ENCODE results near the gene MARCO. TPM values are rescaled to one million over a fixed set of nuclear protein-coding genes. Genes with fewer than 3 reads are reported as not detected.

Gene MARCO
- total RNA-seq, 1 donor from 2014 or later = 0.33 TPM

DNA sequence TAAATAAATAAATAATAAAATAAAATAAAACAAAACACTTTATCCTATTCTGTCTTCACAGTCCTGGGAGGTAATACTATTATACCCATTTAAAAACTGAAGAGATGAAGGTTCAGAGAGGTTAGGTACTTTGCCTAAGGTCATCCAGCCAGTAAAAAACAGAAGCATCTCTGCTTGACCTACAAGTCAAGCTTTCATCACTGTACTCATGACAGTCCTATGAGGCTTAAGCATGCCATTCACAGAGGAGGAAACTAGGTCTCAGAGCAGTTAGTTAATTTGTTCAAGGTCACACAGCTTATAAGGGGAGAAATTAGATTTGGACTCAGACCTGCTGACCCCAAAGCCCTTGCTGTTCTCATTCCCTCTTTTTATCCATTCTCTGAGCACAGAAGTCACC, 77.5 kb downstream of the MARCO start:
- Histone ChIP-seq H3K27me3 (ENCODE audit: control insufficient read depth, insufficient read depth, low read length) (peaks cover 14% of the 10 kb centered on the region), H3K36me3 (ENCODE audit: control insufficient read depth, insufficient read depth, low read length) (no peaks in the 10 kb centered on the region), H3K4me3 (ENCODE audit: low read depth, low read length) (no peak overlapping the region)
- DNase-seq (ENCODE audit: low read depth) = no peak
- TF ChIP-seq, protein P1, sequence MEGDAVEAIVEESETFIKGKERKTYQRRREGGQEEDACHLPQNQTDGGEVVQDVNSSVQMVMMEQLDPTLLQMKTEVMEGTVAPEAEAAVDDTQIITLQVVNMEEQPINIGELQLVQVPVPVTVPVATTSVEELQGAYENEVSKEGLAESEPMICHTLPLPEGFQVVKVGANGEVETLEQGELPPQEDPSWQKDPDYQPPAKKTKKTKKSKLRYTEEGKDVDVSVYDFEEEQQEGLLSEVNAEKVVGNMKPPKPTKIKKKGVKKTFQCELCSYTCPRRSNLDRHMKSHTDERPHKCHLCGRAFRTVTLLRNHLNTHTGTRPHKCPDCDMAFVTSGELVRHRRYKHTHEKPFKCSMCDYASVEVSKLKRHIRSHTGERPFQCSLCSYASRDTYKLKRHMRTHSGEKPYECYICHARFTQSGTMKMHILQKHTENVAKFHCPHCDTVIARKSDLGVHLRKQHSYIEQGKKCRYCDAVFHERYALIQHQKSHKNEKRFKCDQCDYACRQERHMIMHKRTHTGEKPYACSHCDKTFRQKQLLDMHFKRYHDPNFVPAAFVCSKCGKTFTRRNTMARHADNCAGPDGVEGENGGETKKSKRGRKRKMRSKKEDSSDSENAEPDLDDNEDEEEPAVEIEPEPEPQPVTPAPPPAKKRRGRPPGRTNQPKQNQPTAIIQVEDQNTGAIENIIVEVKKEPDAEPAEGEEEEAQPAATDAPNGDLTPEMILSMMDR (IDR thresholded peaks at IDR 0.05; ENCODE audit: insufficient read depth, low read length, poor library complexity, severe bottlenecking) = no peak

GRCh38 chr2:119022678-119023077, 80.7 kb downstream of the MARCO start:
- no peak for DNase-seq (ENCODE audit: low read depth)
- Histone ChIP-seq H3K27me3 (ENCODE audit: control insufficient read depth, insufficient read depth, low read length) (peaks cover 11% of the 10 kb centered on the region), H3K4me3 (ENCODE audit: low read depth, low read length) (no peak overlapping the region), H3K36me3 (ENCODE audit: control insufficient read depth, insufficient read depth, low read length) (no peaks in the 10 kb centered on the region)
- TF ChIP-seq, protein P1 (IDR thresholded peaks at IDR 0.05; ENCODE audit: insufficient read depth, low read length, poor library complexity, severe bottlenecking) = no peak

- H3K4me3 ChIP-seq (ENCODE audit: low read depth, low read length) = no peak overlapping the region
- no peaks in the 10 kb centered on the region for H3K36me3 ChIP-seq (ENCODE audit: control insufficient read depth, insufficient read depth, low read length)
- DNase-seq (ENCODE audit: low read depth) = no peak
- peaks cover 11% of the 10 kb centered on the region for H3K27me3 ChIP-seq (ENCODE audit: control insufficient read depth, insufficient read depth, low read length)
- TF ChIP-seq, protein P1 (IDR thresholded peaks at IDR 0.05; ENCODE audit: insufficient read depth, low read length, poor library complexity, severe bottlenecking) = no peak
These were observed 81.5 kb downstream of the MARCO start for GRCh38 chr2:119023534-119023933.

DNA sequence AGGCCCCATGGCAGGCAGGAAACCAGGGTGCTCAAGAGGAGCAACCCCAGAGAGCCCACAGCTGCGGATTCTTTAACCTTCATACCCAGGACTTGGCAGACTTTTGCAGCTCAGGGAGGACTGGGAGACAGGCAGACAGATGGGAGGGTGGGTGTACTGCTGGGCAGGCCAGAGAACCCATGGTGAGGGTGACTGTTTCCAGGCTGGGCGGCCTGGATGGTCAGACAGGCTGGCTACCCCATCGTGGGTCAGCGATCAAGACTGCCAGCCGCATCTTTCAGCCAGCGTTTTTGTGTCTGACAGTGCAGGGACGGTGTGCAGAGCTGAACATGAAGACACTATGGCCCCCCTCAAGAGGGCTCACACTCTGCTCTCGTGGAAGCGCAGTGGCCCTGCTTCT, 82.2 kb downstream of the MARCO start:
- H3K27me3 ChIP-seq (ENCODE audit: control insufficient read depth, insufficient read depth, low read length) = peaks cover 11% of the 10 kb centered on the region
- TF ChIP-seq, protein P1 (IDR thresholded peaks at IDR 0.05; ENCODE audit: insufficient read depth, low read length, poor library complexity, severe bottlenecking) = no peak

GRCh38 chr2:119024568-119024967, 82.6 kb downstream of the MARCO start:
- Histone ChIP-seq H3K27me3 (ENCODE audit: control insufficient read depth, insufficient read depth, low read length) (peaks cover 11% of the 10 kb centered on the region), H3K36me3 (ENCODE audit: control insufficient read depth, insufficient read depth, low read length) (no peaks in the 10 kb centered on the region), H3K4me3 (ENCODE audit: low read depth, low read length) (no peak overlapping the region)
- DNase-seq (ENCODE audit: low read depth) = no peak
- TF ChIP-seq, protein P1 (IDR thresholded peaks at IDR 0.05; ENCODE audit: insufficient read depth, low read length, poor library complexity, severe bottlenecking) = no peak

More for the DNA sequence above, 82.2 kb downstream of the MARCO start:
- no peak for DNase-seq (ENCODE audit: low read depth)
- no peaks in the 10 kb centered on the region for H3K36me3 ChIP-seq (ENCODE audit: control insufficient read depth, insufficient read depth, low read length)
- no peak overlapping the region for H3K4me3 ChIP-seq (ENCODE audit: low read depth, low read length)

GRCh38 chr2:119025013-119025412, 83.0 kb downstream of the MARCO start:
- H3K4me3 ChIP-seq (ENCODE audit: low read depth, low read length) = no peak overlapping the region
- H3K27me3 ChIP-seq (ENCODE audit: control insufficient read depth, insufficient read depth, low read length) = peaks cover 11% of the 10 kb centered on the region
- no peaks in the 10 kb centered on the region for H3K36me3 ChIP-seq (ENCODE audit: control insufficient read depth, insufficient read depth, low read length)
- no peak for DNase-seq (ENCODE audit: low read depth)
- TF ChIP-seq, protein P1 (IDR thresholded peaks at IDR 0.05; ENCODE audit: insufficient read depth, low read length, poor library complexity, severe bottlenecking) = no peak

All from kidney epithelial cell (primary cell).